Measurements from ENCODE around the gene WNT7B.

Gene WNT7B

GRCh38 chr22:45994491-45995404 is 17.8 kb upstream of the WNT7B start:
- no peak for DNase-seq

GRCh38 chr22:45993841-45994240 is 16.9 kb upstream of the WNT7B start:
- no peak for DNase-seq

GRCh38 chr22:45993143-45993692 is 16.3 kb upstream of the WNT7B start:
- DNase-seq = no peak

- no peak for DNase-seq
Observed at GRCh38 chr22:45992737-45993136, 15.8 kb upstream of the WNT7B start.

GRCh38 chr22:45991098-45991497 is 14.1 kb upstream of the WNT7B start:
- DNase-seq = no peak

GRCh38 chr22:45987136-45987861 is 10.3 kb upstream of the WNT7B start:
- DNase-seq = no peak

- DNase-seq = no peak
Observed at GRCh38 chr22:45984316-45984916, 7.5 kb upstream of the WNT7B start.

GRCh38 chr22:45983797-45984196 is 6.8 kb upstream of the WNT7B start:
- DNase-seq = no peak

GRCh38 chr22:45980761-45981160 is 3.8 kb upstream of the WNT7B start:
- DNase-seq = no peak

GRCh38 chr22:45980268-45980570 is 3.3 kb upstream of the WNT7B start:
- no peak for DNase-seq

- DNase-seq = no peak
Observed at GRCh38 chr22:45978275-45978713, 1.3 kb upstream of the WNT7B start.

GRCh38 chr22:45977551-45978274 is 751 bp upstream of the WNT7B start:
- DNase-seq = no peak

GRCh38 chr22:45976254-45977002 is 534 bp downstream of the WNT7B start:
- no peak for DNase-seq

GRCh38 chr22:45975164-45976161 is 1.5 kb downstream of the WNT7B start:
- no peak for DNase-seq

- no peak for DNase-seq
Observed at GRCh38 chr22:45974498-45974897, 2.5 kb downstream of the WNT7B start.

GRCh38 chr22:45972889-45973253 is 4.1 kb downstream of the WNT7B start:
- no peak for DNase-seq

GRCh38 chr22:45972091-45972888 is 4.7 kb downstream of the WNT7B start:
- DNase-seq = no peak

- DNase-seq = no peak
Observed at GRCh38 chr22:45971408-45972028, 5.4 kb downstream of the WNT7B start.

- DNase-seq = no peak
Observed at GRCh38 chr22:45970705-45971407, 6.1 kb downstream of the WNT7B start.

All from cortex of kidney (tissue), 1 donor.